Thyroid gland (tissue), 4 donors: ENCODE results near the gene ZBTB7C. TPM values are rescaled to one million over a fixed set of nuclear protein-coding genes. Genes with fewer than 3 reads are reported as not detected.

Experiments
- DNase-seq, 2 donors: peaks; one replicate each; pipeline ENCODE4 v3.0.0-alpha.2; 2019
- H3K27ac ChIP-seq, 3 donors: fragments of 200-600 bp; sonication (generic); 1 replicate in 2 of 3; 2 replicates in 1 of 3; pipeline ENCODE4 v1.5.1; 2016 to 2019; ENCODE audit warnings: mild to moderate bottlenecking in 1 of 3, moderate library complexity in 1 of 3
- H3K27me3 ChIP-seq: fragments of 200-600 bp; sonication (generic); one replicate; pipeline ENCODE4 v1.5.1; 2019
- H3K36me3 ChIP-seq, 2 donors: fragments of 200-600 bp; sonication (generic); one replicate each; pipeline ENCODE4 v1.5.1; 2016 to 2019
- H3K4me1 ChIP-seq, 2 donors: fragments of 200-600 bp; sonication (generic); one replicate each; pipeline ENCODE4 v1.5.1; 2017 to 2019
- H3K4me3 ChIP-seq, 3 donors: fragments of 200-600 bp; sonication (generic); replicated peaks in 1 of 3; 1 replicate in 2 of 3; 2 replicates in 1 of 3; pipeline ENCODE4 v1.5.1; 2016; ENCODE audit warnings: mild to moderate bottlenecking in 1 of 3
- H3K9me3 ChIP-seq: fragments of 200-600 bp; sonication (generic); one replicate; pipeline ENCODE4 v1.5.1; 2017
- POLR2A ChIP-seq, 2 donors: fragments of 450-650 bp; IDR thresholded peaks; one replicate each; pipeline ENCODE4 v1.6.1; 2017; ENCODE audit warnings: antibody characterized with exemption in 2 of 2, mild to moderate bottlenecking in 2 of 2, moderate library complexity in 1 of 2
- WGBS, 2 donors: methylation state at CpG; one replicate each; pipeline ENCODE4 v1.1.5; 2017; 5-methylcytosine and 5-hydroxymethylcytosine counted together
- intact Hi-C: fragments of 100-400 bp; cut with DNase I; formaldehyde crosslinking; loops from one replicate; pipeline ENCODE4 v1.15.1; 2023
- total RNA-seq, 4 donors: library from RNA; depleted of rRNA; stranded (reverse); fragments of >200 nt; gene quantifications; one replicate each; pipeline ENCODE4 v1.2.3, GENCODE V29; 2016
- TF ChIP-seq, protein P1 (sequence below), 6 experiments: fragments of 200-600 bp in 3 of 6; fragments of 450-650 bp in 3 of 6; sonication (generic) in 3 of 6; IDR thresholded peaks; one replicate each; pipeline ENCODE4 v1.5.1; 2016 to 2019; ENCODE audit warnings: antibody characterized with exemption in 6 of 6, mild to moderate bottlenecking in 2 of 6, inconsistent platforms in 1 of 6, moderate library complexity in 1 of 6

ZBTB7C gene
- total RNA-seq, 4 donors from 2014 or later = 41.7 to 66.7 (median 49.5) TPM

DNA sequence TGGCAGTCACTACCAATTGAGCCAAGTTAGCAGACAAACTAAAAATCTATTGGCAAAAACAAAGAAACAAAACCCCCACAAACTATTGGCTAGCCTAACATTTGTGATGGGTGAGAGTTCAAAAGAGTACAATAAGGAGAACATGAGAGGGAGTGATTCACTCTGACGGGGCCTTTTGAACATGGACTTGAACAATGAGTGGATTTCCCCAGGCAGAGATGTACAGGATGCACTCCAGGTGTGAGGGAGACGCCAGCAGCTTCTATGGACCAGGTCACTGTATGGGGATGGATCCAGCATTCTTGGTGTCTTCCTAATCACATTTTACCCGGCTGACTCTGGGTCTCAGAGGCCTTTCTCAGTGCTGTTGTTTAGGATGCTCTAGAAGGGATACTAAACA, 311.2 kb downstream of the ZBTB7C start:
- Histone ChIP-seq H3K4me1 (peaks cover 20 to 28% of the 10 kb centered on the region in 2 donors), H3K9me3 (no peaks in the 10 kb centered on the region), H3K27me3 (no peaks in the 10 kb centered on the region), H3K27ac (no peak overlapping the region), H3K36me3 (no peaks in the 10 kb centered on the region), H3K4me3 (no peak overlapping the region)
- intact Hi-C loops = no loop called here
- no peak for DNase-seq
- no peak for TF ChIP-seq POLR2A (IDR thresholded peaks at IDR 0.05)
- TF ChIP-seq, protein P1, sequence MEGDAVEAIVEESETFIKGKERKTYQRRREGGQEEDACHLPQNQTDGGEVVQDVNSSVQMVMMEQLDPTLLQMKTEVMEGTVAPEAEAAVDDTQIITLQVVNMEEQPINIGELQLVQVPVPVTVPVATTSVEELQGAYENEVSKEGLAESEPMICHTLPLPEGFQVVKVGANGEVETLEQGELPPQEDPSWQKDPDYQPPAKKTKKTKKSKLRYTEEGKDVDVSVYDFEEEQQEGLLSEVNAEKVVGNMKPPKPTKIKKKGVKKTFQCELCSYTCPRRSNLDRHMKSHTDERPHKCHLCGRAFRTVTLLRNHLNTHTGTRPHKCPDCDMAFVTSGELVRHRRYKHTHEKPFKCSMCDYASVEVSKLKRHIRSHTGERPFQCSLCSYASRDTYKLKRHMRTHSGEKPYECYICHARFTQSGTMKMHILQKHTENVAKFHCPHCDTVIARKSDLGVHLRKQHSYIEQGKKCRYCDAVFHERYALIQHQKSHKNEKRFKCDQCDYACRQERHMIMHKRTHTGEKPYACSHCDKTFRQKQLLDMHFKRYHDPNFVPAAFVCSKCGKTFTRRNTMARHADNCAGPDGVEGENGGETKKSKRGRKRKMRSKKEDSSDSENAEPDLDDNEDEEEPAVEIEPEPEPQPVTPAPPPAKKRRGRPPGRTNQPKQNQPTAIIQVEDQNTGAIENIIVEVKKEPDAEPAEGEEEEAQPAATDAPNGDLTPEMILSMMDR (IDR thresholded peaks at IDR 0.05) = no peak
- 81 to 82% methylated on average over 3 of the region's 3 CpGs for WGBS, 2 donors

DNA sequence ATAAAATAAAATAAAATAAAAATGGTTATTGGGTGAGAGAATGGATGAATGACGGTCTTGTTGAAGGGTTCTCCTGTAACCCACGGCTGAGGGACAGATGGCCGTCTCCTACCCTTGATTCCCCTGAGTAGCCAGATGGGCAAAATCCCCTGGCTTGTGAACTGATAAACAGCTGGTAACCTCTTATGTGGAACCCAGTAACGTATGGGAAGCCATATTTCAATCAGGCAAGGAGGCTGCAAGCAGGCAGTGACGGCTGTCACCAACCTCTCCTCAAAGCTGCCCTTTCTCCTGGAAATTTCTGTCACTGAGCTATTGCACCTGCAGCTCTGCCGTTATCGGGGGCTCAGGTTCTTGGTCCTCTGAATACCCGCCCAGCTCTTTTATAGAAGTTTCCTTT, 313.5 kb downstream of the ZBTB7C start:
- no peak for TF ChIP-seq POLR2A (IDR thresholded peaks at IDR 0.05)
- TF ChIP-seq, protein P1 (IDR thresholded peaks at IDR 0.05) = no peak
- 76 to 77% methylated on average over 8 of the region's 8 CpGs for WGBS, 2 donors

DNA sequence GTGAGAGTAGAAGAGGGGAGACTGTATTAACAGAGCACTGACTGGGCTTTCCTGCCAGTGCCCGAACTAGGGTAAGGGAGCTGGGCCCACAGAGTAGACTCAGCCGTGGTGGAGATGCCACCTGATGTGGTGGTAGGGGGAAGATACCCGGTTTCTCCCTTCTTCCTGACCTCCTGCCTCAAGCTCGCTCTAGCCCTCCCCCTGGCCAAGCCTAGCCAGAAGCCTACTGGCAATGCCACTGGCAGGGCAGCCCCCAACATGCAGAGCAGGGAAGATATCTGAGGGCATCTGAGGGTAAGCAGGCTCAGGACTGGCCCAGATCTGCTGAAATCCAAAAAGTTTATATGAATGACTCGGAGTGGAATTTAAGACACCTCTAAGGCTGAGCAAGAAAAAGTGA, 316.1 kb downstream of the ZBTB7C start:
- no peaks in the 10 kb centered on the region for H3K36me3 ChIP-seq
- WGBS, 2 donors = 85 to 90% methylated on average over 4 to 5 of the region's 5 CpGs
- intact Hi-C loops = no loop called here
- H3K27me3 ChIP-seq = no peaks in the 10 kb centered on the region
- H3K4me3 ChIP-seq = no peak overlapping the region
- no peak overlapping the region for H3K27ac ChIP-seq
- peaks cover 0 to 5% of the 10 kb centered on the region in 2 donors for H3K4me1 ChIP-seq
- no peaks in the 10 kb centered on the region for H3K9me3 ChIP-seq
- no peak for DNase-seq
- TF ChIP-seq, protein P1 (IDR thresholded peaks at IDR 0.05) = no peak
- TF ChIP-seq POLR2A (IDR thresholded peaks at IDR 0.05) = no peak

More for the DNA sequence above, 313.5 kb downstream of the ZBTB7C start:
- no peaks in the 10 kb centered on the region for H3K27me3 ChIP-seq
- no peak for DNase-seq
- H3K36me3 ChIP-seq = no peaks in the 10 kb centered on the region
- H3K4me1 ChIP-seq = peaks cover 4 to 18% of the 10 kb centered on the region in 2 donors
- H3K9me3 ChIP-seq = no peaks in the 10 kb centered on the region
- intact Hi-C loops = no loop called here
- H3K27ac ChIP-seq = no peak overlapping the region
- no peak overlapping the region for H3K4me3 ChIP-seq

DNA sequence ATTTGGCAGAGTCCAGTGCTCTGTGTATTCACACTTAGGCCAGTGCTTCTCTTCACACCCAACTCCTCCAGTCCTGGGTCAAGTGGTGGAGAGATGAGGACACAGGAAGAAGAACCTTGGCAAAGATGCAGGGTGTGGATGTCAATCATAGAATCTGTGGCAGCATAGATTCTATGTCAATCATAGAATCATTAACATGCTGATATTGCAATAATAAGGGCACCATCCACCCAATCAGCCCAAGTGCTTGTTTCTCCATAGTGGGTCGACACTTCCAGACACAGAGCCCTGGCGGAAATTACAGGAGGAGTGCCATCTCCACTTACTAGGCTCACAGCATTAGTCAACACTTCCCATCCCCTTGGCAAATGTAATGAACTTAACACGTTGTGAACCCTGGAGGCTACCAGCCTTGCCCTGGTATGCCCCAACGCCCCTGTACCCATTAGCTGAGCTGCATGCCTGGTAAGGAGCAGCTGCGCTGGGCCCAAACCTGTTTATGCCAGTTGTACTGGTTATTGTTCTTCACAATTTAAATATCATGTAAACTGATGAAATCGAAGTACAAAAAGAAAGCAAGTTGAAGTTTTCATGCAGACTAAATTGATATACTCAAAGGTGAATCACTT, 317.2 kb downstream of the ZBTB7C start:
- WGBS, 2 donors = 81 to 95% methylated on average over 6 of the region's 6 CpGs
- Histone ChIP-seq H3K27ac (no peak overlapping the region), H3K9me3 (no peaks in the 10 kb centered on the region), H3K4me3 (no peak overlapping the region), H3K27me3 (no peaks in the 10 kb centered on the region), H3K36me3 (no peaks in the 10 kb centered on the region), H3K4me1 (peaks cover 0 to 5% of the 10 kb centered on the region in 2 donors)
- no peak for TF ChIP-seq POLR2A (IDR thresholded peaks at IDR 0.05)
- TF ChIP-seq, protein P1 (IDR thresholded peaks at IDR 0.05) = no peak
- intact Hi-C loops = no loop called here
- DNase-seq = no peak

DNA sequence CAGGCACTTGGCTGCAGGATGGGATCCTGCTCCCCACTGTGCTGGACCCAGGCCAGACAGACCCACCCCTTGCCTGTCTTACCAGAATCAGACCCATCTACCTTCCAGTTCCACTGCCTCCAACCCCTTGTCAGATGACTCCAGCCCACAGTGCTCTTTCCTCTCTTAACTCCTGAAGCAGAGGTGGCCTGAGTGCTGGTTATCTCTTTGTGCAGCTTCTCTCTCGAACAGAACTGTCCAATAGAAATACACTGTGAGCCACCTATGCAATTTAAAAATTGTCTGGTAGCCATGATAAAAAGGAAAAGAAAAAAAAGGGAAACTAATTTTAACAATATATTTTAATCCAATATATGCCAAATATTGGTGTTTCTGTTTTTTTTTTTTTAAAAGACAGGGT, 318.5 kb downstream of the ZBTB7C start:
- intact Hi-C loops = no loop called here
- H3K27ac ChIP-seq = no peak overlapping the region
- TF ChIP-seq, protein P1 (IDR thresholded peaks at IDR 0.05) = no peak
- no peak for TF ChIP-seq POLR2A (IDR thresholded peaks at IDR 0.05)
- H3K27me3 ChIP-seq = no peaks in the 10 kb centered on the region
- H3K9me3 ChIP-seq = no peaks in the 10 kb centered on the region
- H3K36me3 ChIP-seq = no peaks in the 10 kb centered on the region
- no peak for DNase-seq
- H3K4me3 ChIP-seq = no peak overlapping the region
- no peaks in the 10 kb centered on the region for H3K4me1 ChIP-seq
- 89 to 100% methylated on average over 1 of the region's 1 CpG for WGBS, 2 donors
